IPS-18a (cell line): ENCODE measurements around the gene REXO5.

ENCODE experiments used
- H3K27ac ChIP-seq: one replicate; pipeline ENCODE4 v1.5.1; 2013; ENCODE audit warnings: low read length
- H3K27me3 ChIP-seq: one replicate; pipeline ENCODE4 v1.6.1; 2013; ENCODE audit warnings: mild to moderate bottlenecking, low read length; ENCODE audit not compliant: control insufficient read depth, insufficient read depth
- H3K36me3 ChIP-seq: one replicate; pipeline ENCODE4 v1.6.1; 2013; ENCODE audit warnings: low read depth, low read length; ENCODE audit not compliant: control insufficient read depth
- H3K4me1 ChIP-seq: one replicate; pipeline ENCODE4 v1.6.1; 2013; ENCODE audit warnings: low read depth, low read length; ENCODE audit not compliant: control insufficient read depth
- H3K4me3 ChIP-seq: one replicate; pipeline ENCODE4 v1.5.1; 2013; ENCODE audit warnings: low read length
- H3K9ac ChIP-seq: one replicate; pipeline ENCODE4 v1.6.1; 2013; ENCODE audit warnings: mild to moderate bottlenecking, low read length, moderate library complexity
- H3K9me3 ChIP-seq: one replicate; pipeline ENCODE4 v1.6.1; 2013; ENCODE audit warnings: low read depth, low read length; ENCODE audit not compliant: control insufficient read depth

Gene REXO5

GRCh38 chr16:20866801-20867200 is 60.5 kb downstream of the REXO5 start:
- no peak overlapping the region for H3K27ac ChIP-seq
- peaks cover 16% of the 10 kb centered on the region for H3K4me1 ChIP-seq
- H3K27me3 ChIP-seq, result no peaks in the 10 kb centered on the region
- no peaks in the 10 kb centered on the region for H3K9me3 ChIP-seq
- H3K9ac ChIP-seq, result no peak overlapping the region
- no peak overlapping the region for H3K4me3 ChIP-seq
- peaks cover 3% of the 10 kb centered on the region for H3K36me3 ChIP-seq

- H3K9me3 ChIP-seq, result no peaks in the 10 kb centered on the region
- H3K27ac ChIP-seq, result no peak overlapping the region
- H3K27me3 ChIP-seq, result no peaks in the 10 kb centered on the region
- H3K4me3 ChIP-seq, result no peak overlapping the region
- H3K4me1 ChIP-seq, result peaks cover 15% of the 10 kb centered on the region
- no peak overlapping the region for H3K9ac ChIP-seq
- H3K36me3 ChIP-seq, result no peaks in the 10 kb centered on the region
These were observed 61.3 kb downstream of the REXO5 start for GRCh38 chr16:20867585-20867984.

- peaks cover 8% of the 10 kb centered on the region for H3K4me1 ChIP-seq
- H3K36me3 ChIP-seq, result no peaks in the 10 kb centered on the region
- H3K27me3 ChIP-seq, result no peaks in the 10 kb centered on the region
- H3K9me3 ChIP-seq, result no peaks in the 10 kb centered on the region
- no peak overlapping the region for H3K27ac ChIP-seq
- no peak overlapping the region for H3K4me3 ChIP-seq
- no peak overlapping the region for H3K9ac ChIP-seq
These were observed 62.6 kb downstream of the REXO5 start for GRCh38 chr16:20868890-20869289.

GRCh38 chr16:20870122-20870820 is 63.9 kb downstream of the REXO5 start:
- Histone ChIP-seq H3K4me3 (no peak overlapping the region), H3K27me3 (no peaks in the 10 kb centered on the region), H3K4me1 (peaks cover 8% of the 10 kb centered on the region), H3K36me3 (no peaks in the 10 kb centered on the region), H3K9me3 (no peaks in the 10 kb centered on the region), H3K9ac (no peak overlapping the region), H3K27ac (no peak overlapping the region)

GRCh38 chr16:20871258-20871657 is 64.9 kb downstream of the REXO5 start:
- no peak overlapping the region for H3K9ac ChIP-seq
- no peak overlapping the region for H3K4me3 ChIP-seq
- peaks cover 2% of the 10 kb centered on the region for H3K4me1 ChIP-seq
- no peaks in the 10 kb centered on the region for H3K9me3 ChIP-seq
- H3K27me3 ChIP-seq, result no peaks in the 10 kb centered on the region
- no peak overlapping the region for H3K27ac ChIP-seq
- H3K36me3 ChIP-seq, result no peaks in the 10 kb centered on the region

GRCh38 chr16:20871941-20872815 is 65.9 kb downstream of the REXO5 start:
- no peaks in the 10 kb centered on the region for H3K4me1 ChIP-seq
- H3K27me3 ChIP-seq, result no peaks in the 10 kb centered on the region
- H3K36me3 ChIP-seq, result no peaks in the 10 kb centered on the region
- H3K9ac ChIP-seq, result no peak overlapping the region
- H3K27ac ChIP-seq, result no peak overlapping the region
- H3K9me3 ChIP-seq, result no peaks in the 10 kb centered on the region
- no peak overlapping the region for H3K4me3 ChIP-seq

- Histone ChIP-seq H3K27ac (no peak overlapping the region), H3K27me3 (no peaks in the 10 kb centered on the region), H3K9me3 (no peaks in the 10 kb centered on the region), H3K9ac (no peak overlapping the region), H3K4me3 (no peak overlapping the region), H3K36me3 (no peaks in the 10 kb centered on the region), H3K4me1 (no peaks in the 10 kb centered on the region)
These were observed 67.0 kb downstream of the REXO5 start for GRCh38 chr16:20873331-20873730.

DNA sequence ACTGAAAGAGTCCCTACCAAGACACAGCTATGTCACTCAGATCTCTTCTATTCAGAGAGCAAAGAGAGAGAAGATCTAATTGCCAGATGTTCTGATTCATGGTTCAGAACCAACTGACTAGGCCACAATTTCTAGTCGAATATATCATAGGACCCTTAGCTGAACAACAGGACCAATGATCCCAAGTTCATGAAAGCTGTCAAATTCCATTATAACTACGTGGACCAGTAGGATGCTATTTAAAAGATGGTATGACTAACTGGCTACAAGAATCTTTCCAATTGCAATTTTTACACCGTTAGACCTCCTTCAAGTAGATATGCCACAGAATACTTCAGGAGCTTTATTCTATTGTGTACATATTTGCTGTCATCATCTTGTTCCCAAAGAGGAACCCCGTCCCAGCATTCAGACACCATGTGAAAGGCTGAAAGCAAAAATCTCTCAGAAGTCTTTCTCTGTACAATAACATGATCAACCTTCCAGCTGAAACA is 67.8 kb downstream of the REXO5 start:
- Histone ChIP-seq H3K27ac (no peak overlapping the region), H3K9ac (no peak overlapping the region), H3K4me3 (no peak overlapping the region)

GRCh38 chr16:20875355-20875650 is 69.0 kb downstream of the REXO5 start:
- Histone ChIP-seq H3K9me3 (no peaks in the 10 kb centered on the region), H3K4me1 (peaks cover 8% of the 10 kb centered on the region), H3K9ac (no peak overlapping the region), H3K36me3 (no peaks in the 10 kb centered on the region), H3K4me3 (no peak overlapping the region), H3K27me3 (no peaks in the 10 kb centered on the region), H3K27ac (no peak overlapping the region)

More for the DNA sequence above, 67.8 kb downstream of the REXO5 start:
- H3K9me3 ChIP-seq, result no peaks in the 10 kb centered on the region
- no peaks in the 10 kb centered on the region for H3K27me3 ChIP-seq
- peaks cover 2% of the 10 kb centered on the region for H3K4me1 ChIP-seq
- no peaks in the 10 kb centered on the region for H3K36me3 ChIP-seq

DNA sequence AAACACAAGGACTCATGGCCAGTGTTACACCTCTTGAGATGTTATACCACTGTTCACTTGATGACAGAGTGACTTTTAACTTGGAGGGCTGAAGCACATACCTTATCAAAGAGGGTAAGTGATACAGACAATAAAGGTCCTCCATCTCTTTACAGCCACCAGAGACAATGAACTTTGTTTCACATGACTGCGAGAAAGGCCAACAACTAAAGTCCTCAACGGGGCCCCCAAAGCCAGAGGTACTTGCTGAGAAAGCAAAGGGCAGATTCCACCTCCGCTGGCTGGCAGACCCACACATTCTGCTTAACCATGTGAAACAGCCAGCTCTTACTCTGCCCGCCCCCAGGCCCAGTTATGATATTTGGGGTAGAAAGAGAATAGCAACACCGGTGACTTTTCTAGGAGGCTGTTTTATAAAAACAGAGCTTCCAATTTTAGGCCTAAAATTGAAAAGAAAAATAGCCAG is 72.4 kb downstream of the REXO5 start:
- no peaks in the 10 kb centered on the region for H3K27me3 ChIP-seq
- no peaks in the 10 kb centered on the region for H3K9me3 ChIP-seq
- H3K27ac ChIP-seq, result no peak overlapping the region
- no peak overlapping the region for H3K4me3 ChIP-seq
- H3K9ac ChIP-seq, result no peak overlapping the region
- H3K4me1 ChIP-seq, result peaks cover 8% of the 10 kb centered on the region
- no peaks in the 10 kb centered on the region for H3K36me3 ChIP-seq

- H3K36me3 ChIP-seq, result no peaks in the 10 kb centered on the region
- no peaks in the 10 kb centered on the region for H3K9me3 ChIP-seq
- peaks cover 8% of the 10 kb centered on the region for H3K4me1 ChIP-seq
- H3K27ac ChIP-seq, result no peak overlapping the region
- no peak overlapping the region for H3K9ac ChIP-seq
- no peak overlapping the region for H3K4me3 ChIP-seq
- no peaks in the 10 kb centered on the region for H3K27me3 ChIP-seq
These were observed 73.1 kb downstream of the REXO5 start for GRCh38 chr16:20879175-20880040.
